ENCODE data around the gene DLGAP1.

DLGAP1 gene

GRCh38 chr18:3966246-3966641 is 488.9 kb downstream of the DLGAP1 start:
- peaks cover 6% of the 10 kb centered on the region for H3K27me3 Mint-ChIP-seq (ENCODE audit: low read depth, poor library complexity)
- H3K27ac Mint-ChIP-seq: no peak overlapping the region
- H3K4me3 Mint-ChIP-seq: no peak overlapping the region
- peaks cover 39% of the 10 kb centered on the region for H3K4me1 Mint-ChIP-seq
- H3K36me3 Mint-ChIP-seq (ENCODE audit: low read depth): no peaks in the 10 kb centered on the region
- DNase-seq: no peak
- no peak for TF ChIP-seq CTCF (IDR thresholded peaks at IDR 0.05)
- no peaks in the 10 kb centered on the region for H3K9me3 Mint-ChIP-seq

- peak overlapping the region; percentile 78 for H3K27ac Mint-ChIP-seq
- H3K36me3 Mint-ChIP-seq (ENCODE audit: low read depth): peaks cover 1% of the 10 kb centered on the region
- DNase-seq: no peak
- peaks cover 42% of the 10 kb centered on the region for H3K4me1 Mint-ChIP-seq
- H3K27me3 Mint-ChIP-seq (ENCODE audit: low read depth, poor library complexity): peaks cover 6% of the 10 kb centered on the region
- H3K9me3 Mint-ChIP-seq: peaks cover 1% of the 10 kb centered on the region
- TF ChIP-seq CTCF (IDR thresholded peaks at IDR 0.05): no peak
- no peak overlapping the region for H3K4me3 Mint-ChIP-seq
Observed at GRCh38 chr18:3960977-3961376, 494.1 kb downstream of the DLGAP1 start.

- Mint-ChIP-seq H3K36me3 (ENCODE audit: low read depth) (peaks cover 5% of the 10 kb centered on the region), H3K4me3 (no peak overlapping the region), H3K9me3 (peaks cover 7% of the 10 kb centered on the region), H3K27ac (peak overlapping the region; percentile 91), H3K27me3 (ENCODE audit: low read depth, poor library complexity) (peaks cover 6% of the 10 kb centered on the region), H3K4me1 (peaks cover 40% of the 10 kb centered on the region)
- no peak for DNase-seq
- no peak for TF ChIP-seq CTCF (IDR thresholded peaks at IDR 0.05)
Observed at GRCh38 chr18:3960142-3960541, 495.0 kb downstream of the DLGAP1 start.

- H3K4me3 Mint-ChIP-seq: no peak overlapping the region
- DNase-seq: no peak
- TF ChIP-seq CTCF (IDR thresholded peaks at IDR 0.05): no peak
- peaks cover 7% of the 10 kb centered on the region for H3K9me3 Mint-ChIP-seq
- no peak overlapping the region for H3K27ac Mint-ChIP-seq
- peaks cover 5% of the 10 kb centered on the region for H3K36me3 Mint-ChIP-seq (ENCODE audit: low read depth)
- H3K27me3 Mint-ChIP-seq (ENCODE audit: low read depth, poor library complexity): no peaks in the 10 kb centered on the region
- H3K4me1 Mint-ChIP-seq: peaks cover 7% of the 10 kb centered on the region
Observed at GRCh38 chr18:3952031-3952430, 503.1 kb downstream of the DLGAP1 start.

GRCh38 chr18:3950668-3951404 is 504.3 kb downstream of the DLGAP1 start:
- Mint-ChIP-seq H3K4me1 (peaks cover 7% of the 10 kb centered on the region), H3K36me3 (ENCODE audit: low read depth) (peaks cover 2% of the 10 kb centered on the region), H3K4me3 (no peak overlapping the region), H3K9me3 (peaks cover 4% of the 10 kb centered on the region), H3K27ac (no peak overlapping the region), H3K27me3 (ENCODE audit: low read depth, poor library complexity) (no peaks in the 10 kb centered on the region)
- no peak for DNase-seq
- TF ChIP-seq CTCF (IDR thresholded peaks at IDR 0.05): no peak

GRCh38 chr18:3948958-3949357 is 506.1 kb downstream of the DLGAP1 start:
- Mint-ChIP-seq H3K27me3 (ENCODE audit: low read depth, poor library complexity) (no peaks in the 10 kb centered on the region), H3K4me3 (no peak overlapping the region)

More at GRCh38 chr18:3948958-3949357, 506.1 kb downstream of the DLGAP1 start:
- Mint-ChIP-seq H3K27ac (no peak overlapping the region), H3K36me3 (ENCODE audit: low read depth) (no peaks in the 10 kb centered on the region), H3K9me3 (no peaks in the 10 kb centered on the region), H3K4me1 (no peaks in the 10 kb centered on the region)
- TF ChIP-seq CTCF (IDR thresholded peaks at IDR 0.05): no peak
- DNase-seq: no peak

Data from nephron progenitor cell (in vitro differentiated cells).